ENCODE results near the gene DRC3.

GRCh38 chr17:18064053-18064452 lies 91.4 kb downstream of the DRC3 start:
- no peak for TF ChIP-seq CTCF (conservative IDR thresholded peaks at IDR 0.05; ENCODE audit: low read depth, low read length)
- no peak for TF ChIP-seq EZH2 (IDR thresholded peaks at IDR 0.05; ENCODE audit: borderline replicate concordance, low read depth, low read length, poor library complexity, severe bottlenecking)
